K562 (cell line): ENCODE data around the gene DEDD.

Source experiments
- EZH2 ChIP-seq: IDR thresholded peaks from 2 replicates; pipeline ENCODE4 v1.6.1; 2012; ENCODE audit warnings: low read depth, mild to moderate bottlenecking, inconsistent platforms, low read length, borderline replicate concordance
- IRF2 ChIP-seq: sonication (generic); formaldehyde crosslinking; IDR thresholded peaks from 2 replicates; pipeline ENCODE4 v1.8.1; 2022; ENCODE audit warnings: mild to moderate bottlenecking, missing genetic modification reagents
- NCOA2 ChIP-seq, 2 experiments: fragments of 450-650 bp; IDR thresholded peaks; 2 replicates each; pipeline ENCODE4 v1.6.1; 2018; ENCODE audit warnings: mild to moderate bottlenecking in 2 of 2, moderate library complexity in 1 of 2; ENCODE audit not compliant: partially characterized antibody in 2 of 2
- NR2C2 ChIP-seq, 2 experiments: fragments of 200-800 bp in 1 of 2; sonication (Bioruptor generic) in 1 of 2; sonication (generic) in 1 of 2; formaldehyde crosslinking in 1 of 2; IDR thresholded peaks; 2 replicates each; pipeline versions ENCODE4 v1.6.1 to v1.8.0; 2016 to 2022; ENCODE audit warnings: mild to moderate bottlenecking in 1 of 2, missing compliant biosample characterization in 1 of 2, missing genetic modification characterization in 1 of 2, missing genetic modification reagents in 1 of 2
- ZBTB8A ChIP-seq: fragments of 450-650 bp; IDR thresholded peaks from 2 replicates; pipeline ENCODE4 v1.6.1; 2018; ENCODE audit warnings: mild to moderate bottlenecking, moderate library complexity; ENCODE audit not compliant: partially characterized antibody
- TF ChIP-seq, protein P1 (sequence below), 3 experiments: IDR thresholded peaks in 2 of 3; conservative IDR thresholded peaks in 1 of 3; 2 replicates each; pipeline ENCODE4 v1.5.1; 2011 to 2012; ENCODE audit warnings: low read length in 3 of 3, mild to moderate bottlenecking in 3 of 3, control low read depth in 2 of 3, improper control_type of control experiment in 1 of 3, inconsistent platforms in 1 of 3, low read depth in 1 of 3, mixed read lengths in 1 of 3, moderate library complexity in 1 of 3; ENCODE audit not compliant: insufficient read depth in 2 of 3
- TF ChIP-seq, protein P2 (sequence below): sonication (generic); formaldehyde crosslinking; IDR thresholded peaks from 2 replicates; pipeline ENCODE4 v1.9.0; 2022; ENCODE audit warnings: mild to moderate bottlenecking, missing genetic modification reagents
- TF ChIP-seq, protein P3 (sequence below), 2 experiments: fragments of 450-650 bp; formaldehyde crosslinking in 1 of 2; IDR thresholded peaks; 2 replicates each; pipeline versions ENCODE4 v1.4.0 to v1.6.1; 2014 to 2020; ENCODE audit warnings: mild to moderate bottlenecking in 2 of 2, borderline replicate concordance in 1 of 2, low read depth in 1 of 2
- TF ChIP-seq, protein P4 (sequence below), 2 experiments: IDR thresholded peaks; 2 replicates each; pipeline ENCODE4 v1.6.1; 2011; ENCODE audit warnings: borderline replicate concordance in 1 of 2, control low read depth in 1 of 2, low read depth in 1 of 2, low read length in 1 of 2, mild to moderate bottlenecking in 1 of 2, mixed read lengths in 1 of 2, moderate library complexity in 1 of 2; ENCODE audit not compliant: insufficient read depth in 1 of 2, insufficient read length in 1 of 2, poor library complexity in 1 of 2, severe bottlenecking in 1 of 2; ENCODE audit errors: extremely low read depth in 1 of 2

DNA sequence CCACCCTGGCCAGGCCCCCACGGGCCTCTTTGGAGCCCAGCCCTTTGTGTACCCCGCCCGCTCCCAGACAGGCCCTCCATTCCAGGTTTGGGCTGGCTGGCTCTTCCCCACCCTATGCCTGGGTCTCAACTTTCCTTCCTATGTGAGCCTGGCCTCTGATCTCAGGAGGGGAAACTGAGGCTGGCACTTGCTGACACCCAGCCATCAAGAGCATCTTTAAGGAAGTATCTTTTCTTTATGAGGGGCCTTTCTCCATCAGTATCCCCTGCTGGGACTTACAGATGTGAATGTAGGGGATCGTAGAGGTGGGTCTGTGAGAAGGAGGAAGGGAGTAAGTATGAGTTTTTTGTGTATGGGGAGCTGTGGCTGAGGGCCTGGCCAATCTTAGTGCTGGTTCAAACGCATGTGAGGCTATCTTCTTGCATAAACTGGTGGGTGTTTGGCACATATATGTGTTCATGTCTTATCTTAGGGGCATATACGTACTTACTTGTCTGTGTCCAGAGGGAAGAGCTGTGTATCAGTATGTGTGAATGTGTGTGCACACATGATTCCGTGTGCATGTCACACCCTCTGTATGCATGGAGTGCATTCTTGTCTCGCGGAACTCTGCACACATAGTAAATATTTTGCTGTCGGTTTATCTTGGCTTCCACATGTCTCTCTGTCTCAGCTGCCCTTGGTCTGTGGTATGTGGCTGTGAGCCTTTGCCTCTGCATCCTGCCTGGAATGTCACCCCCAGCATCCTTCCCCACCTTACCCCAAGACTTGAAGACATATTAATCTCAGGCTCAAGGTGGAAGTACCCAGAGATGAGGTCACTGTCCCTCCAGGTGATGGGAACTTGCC, 48.5 kb downstream of the DEDD start:
- no peak for TF ChIP-seq NCOA2 (IDR thresholded peaks at IDR 0.05; ENCODE audit: partially characterized antibody in 2 of 2)
- no peak for TF ChIP-seq IRF2 (CRISPR knock-in tag)
- no peak for TF ChIP-seq NR2C2 (CRISPR knock-in tag; IDR thresholded peaks at IDR 0.05)
- TF ChIP-seq NR2C2 (tag; IDR thresholded peaks at IDR 0.05): no peak
- TF ChIP-seq, protein P1, sequence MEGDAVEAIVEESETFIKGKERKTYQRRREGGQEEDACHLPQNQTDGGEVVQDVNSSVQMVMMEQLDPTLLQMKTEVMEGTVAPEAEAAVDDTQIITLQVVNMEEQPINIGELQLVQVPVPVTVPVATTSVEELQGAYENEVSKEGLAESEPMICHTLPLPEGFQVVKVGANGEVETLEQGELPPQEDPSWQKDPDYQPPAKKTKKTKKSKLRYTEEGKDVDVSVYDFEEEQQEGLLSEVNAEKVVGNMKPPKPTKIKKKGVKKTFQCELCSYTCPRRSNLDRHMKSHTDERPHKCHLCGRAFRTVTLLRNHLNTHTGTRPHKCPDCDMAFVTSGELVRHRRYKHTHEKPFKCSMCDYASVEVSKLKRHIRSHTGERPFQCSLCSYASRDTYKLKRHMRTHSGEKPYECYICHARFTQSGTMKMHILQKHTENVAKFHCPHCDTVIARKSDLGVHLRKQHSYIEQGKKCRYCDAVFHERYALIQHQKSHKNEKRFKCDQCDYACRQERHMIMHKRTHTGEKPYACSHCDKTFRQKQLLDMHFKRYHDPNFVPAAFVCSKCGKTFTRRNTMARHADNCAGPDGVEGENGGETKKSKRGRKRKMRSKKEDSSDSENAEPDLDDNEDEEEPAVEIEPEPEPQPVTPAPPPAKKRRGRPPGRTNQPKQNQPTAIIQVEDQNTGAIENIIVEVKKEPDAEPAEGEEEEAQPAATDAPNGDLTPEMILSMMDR (IDR thresholded peaks at IDR 0.05 in 2 of 3, conservative IDR thresholded peaks at IDR 0.05 in 1 of 3; ENCODE audit: insufficient read depth in 2 of 3, low read depth in 1 of 3, low read length in 3 of 3): no peak
- TF ChIP-seq, protein P2, sequence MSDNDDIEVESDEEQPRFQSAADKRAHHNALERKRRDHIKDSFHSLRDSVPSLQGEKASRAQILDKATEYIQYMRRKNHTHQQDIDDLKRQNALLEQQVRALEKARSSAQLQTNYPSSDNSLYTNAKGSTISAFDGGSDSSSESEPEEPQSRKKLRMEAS: no peak
- TF ChIP-seq EZH2: no peak
- TF ChIP-seq, protein P3, sequence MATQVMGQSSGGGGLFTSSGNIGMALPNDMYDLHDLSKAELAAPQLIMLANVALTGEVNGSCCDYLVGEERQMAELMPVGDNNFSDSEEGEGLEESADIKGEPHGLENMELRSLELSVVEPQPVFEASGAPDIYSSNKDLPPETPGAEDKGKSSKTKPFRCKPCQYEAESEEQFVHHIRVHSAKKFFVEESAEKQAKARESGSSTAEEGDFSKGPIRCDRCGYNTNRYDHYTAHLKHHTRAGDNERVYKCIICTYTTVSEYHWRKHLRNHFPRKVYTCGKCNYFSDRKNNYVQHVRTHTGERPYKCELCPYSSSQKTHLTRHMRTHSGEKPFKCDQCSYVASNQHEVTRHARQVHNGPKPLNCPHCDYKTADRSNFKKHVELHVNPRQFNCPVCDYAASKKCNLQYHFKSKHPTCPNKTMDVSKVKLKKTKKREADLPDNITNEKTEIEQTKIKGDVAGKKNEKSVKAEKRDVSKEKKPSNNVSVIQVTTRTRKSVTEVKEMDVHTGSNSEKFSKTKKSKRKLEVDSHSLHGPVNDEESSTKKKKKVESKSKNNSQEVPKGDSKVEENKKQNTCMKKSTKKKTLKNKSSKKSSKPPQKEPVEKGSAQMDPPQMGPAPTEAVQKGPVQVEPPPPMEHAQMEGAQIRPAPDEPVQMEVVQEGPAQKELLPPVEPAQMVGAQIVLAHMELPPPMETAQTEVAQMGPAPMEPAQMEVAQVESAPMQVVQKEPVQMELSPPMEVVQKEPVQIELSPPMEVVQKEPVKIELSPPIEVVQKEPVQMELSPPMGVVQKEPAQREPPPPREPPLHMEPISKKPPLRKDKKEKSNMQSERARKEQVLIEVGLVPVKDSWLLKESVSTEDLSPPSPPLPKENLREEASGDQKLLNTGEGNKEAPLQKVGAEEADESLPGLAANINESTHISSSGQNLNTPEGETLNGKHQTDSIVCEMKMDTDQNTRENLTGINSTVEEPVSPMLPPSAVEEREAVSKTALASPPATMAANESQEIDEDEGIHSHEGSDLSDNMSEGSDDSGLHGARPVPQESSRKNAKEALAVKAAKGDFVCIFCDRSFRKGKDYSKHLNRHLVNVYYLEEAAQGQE (IDR thresholded peaks at IDR 0.05; ENCODE audit: borderline replicate concordance): no peak
- TF ChIP-seq, protein P3 (CRISPR knock-in tag; IDR thresholded peaks at IDR 0.05; ENCODE audit: low read depth): no peak
- TF ChIP-seq, protein P4, sequence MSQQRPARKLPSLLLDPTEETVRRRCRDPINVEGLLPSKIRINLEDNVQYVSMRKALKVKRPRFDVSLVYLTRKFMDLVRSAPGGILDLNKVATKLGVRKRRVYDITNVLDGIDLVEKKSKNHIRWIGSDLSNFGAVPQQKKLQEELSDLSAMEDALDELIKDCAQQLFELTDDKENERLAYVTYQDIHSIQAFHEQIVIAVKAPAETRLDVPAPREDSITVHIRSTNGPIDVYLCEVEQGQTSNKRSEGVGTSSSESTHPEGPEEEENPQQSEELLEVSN (IDR thresholded peaks at IDR 0.05; ENCODE audit: borderline replicate concordance in 1 of 2, extremely low read depth in 1 of 2, insufficient read depth in 1 of 2, insufficient read length in 1 of 2, low read depth in 1 of 2, low read length in 1 of 2, poor library complexity in 1 of 2, severe bottlenecking in 1 of 2): no peak
- TF ChIP-seq ZBTB8A: no peak
